Activated naive CD4-positive, alpha-beta T cell treated with anti-CD3 and anti-CD28 coated beads, Interleukin-2, amount 50 U/mL, for 72 hours (primary cell): ENCODE measurements around the gene CENPS. TPM values are rescaled to one million over a fixed set of nuclear protein-coding genes. Genes with fewer than 3 reads are reported as not detected.
"Not testable (repeated sequence)": the region's sequence is repeated elsewhere in the genome, so short reads cannot be mapped to it uniquely, and the experiment has no call there.

Experiments
- ATAC-seq, 2 donors: fragments of 150-1000 bp; cut with Tn5 transposase; 2 replicates each; pipeline ENCODE4 v1.10.0; 2021; ENCODE audit warnings: mild to moderate bottlenecking in 2 of 2, moderate library complexity in 2 of 2
- DNase-seq, 2 donors: peaks; one replicate each; pipeline ENCODE4 v3.0.0; 2021 to 2022; ENCODE audit warnings: low spot score in 2 of 2
- H3K27ac Mint-ChIP-seq, 2 donors: one replicate each; pipeline ENCODE4 v1.8.0; 2022; ENCODE audit warnings: mild to moderate bottlenecking in 2 of 2, mixed read lengths in 2 of 2
- H3K36me3 Mint-ChIP-seq, 2 donors: one replicate each; pipeline ENCODE4 v1.8.0; 2022; ENCODE audit warnings: mixed read lengths in 2 of 2
- H3K9me3 Mint-ChIP-seq, 2 donors: one replicate each; pipeline ENCODE4 v1.8.0; 2022; ENCODE audit warnings: mixed read lengths in 2 of 2
- total RNA-seq, 2 donors: library from RNA; stranded (reverse); gene quantifications; one replicate each; pipeline ENCODE4 v1.2.3, GENCODE V29; 2022

The CENPS gene
- total RNA-seq, 2 donors from 2014 or later: 8.6 to 16.7 TPM

GRCh38 chr1:10402729-10403274, 27.4 kb upstream of the CENPS start:
- Mint-ChIP-seq H3K9me3 (no peaks in the 10 kb centered on the region), H3K36me3 (peaks cover 22% of the 10 kb centered on the region in 2 donors), H3K27ac (no peak overlapping the region)
- ATAC-seq: no peak
- DNase-seq: no peak

GRCh38 chr1:10407201-10407600, 23.0 kb upstream of the CENPS start:
- no peak for DNase-seq
- no peak overlapping the region for H3K27ac Mint-ChIP-seq
- no peaks in the 10 kb centered on the region for H3K9me3 Mint-ChIP-seq
- no peak for ATAC-seq
- peaks cover 15 to 20% of the 10 kb centered on the region in 2 donors for H3K36me3 Mint-ChIP-seq

GRCh38 chr1:10415211-10415930, 14.9 kb upstream of the CENPS start:
- Mint-ChIP-seq H3K36me3 (peaks cover 16 to 19% of the 10 kb centered on the region in 2 donors), H3K27ac (peak overlapping the region; percentile 70 to 78), H3K9me3 (no peaks in the 10 kb centered on the region)
- peak; percentile 53 to 67 for ATAC-seq
- no peak for DNase-seq

GRCh38 chr1:10415967-10416366, 14.3 kb upstream of the CENPS start:
- H3K27ac Mint-ChIP-seq: peak overlapping the region in 1 of 2 donors; percentile 75
- not testable (repeated sequence) for ATAC-seq, DNase-seq, H3K9me3 Mint-ChIP-seq
- peaks cover 16 to 19% of the 10 kb centered on the region in 2 donors for H3K36me3 Mint-ChIP-seq

- not testable (repeated sequence) for ATAC-seq, H3K27ac Mint-ChIP-seq, H3K36me3 Mint-ChIP-seq, DNase-seq, H3K9me3 Mint-ChIP-seq
Measured at GRCh38 chr1:10418741-10419140, 11.5 kb upstream of the CENPS start.

GRCh38 chr1:10419351-10419750, 10.9 kb upstream of the CENPS start:
- Mint-ChIP-seq H3K36me3 (peaks cover 8% of the 10 kb centered on the region in 2 donors), H3K9me3 (no peaks in the 10 kb centered on the region), H3K27ac (no peak overlapping the region)
- no peak for ATAC-seq
- DNase-seq: no peak

GRCh38 chr1:10421637-10422036, 8.6 kb upstream of the CENPS start:
- Mint-ChIP-seq H3K9me3 (no peaks in the 10 kb centered on the region), H3K36me3 (peaks cover 8% of the 10 kb centered on the region in 2 donors), H3K27ac (peak overlapping the region in 1 of 2 donors; percentile 54)
- DNase-seq (no peak), ATAC-seq (no peak)

- H3K36me3 Mint-ChIP-seq: peaks cover 8% of the 10 kb centered on the region in 2 donors
- DNase-seq (no peak), ATAC-seq (no peak)
- H3K9me3 Mint-ChIP-seq: no peaks in the 10 kb centered on the region
- peak overlapping the region; percentile 52 to 67 for H3K27ac Mint-ChIP-seq
Measured at GRCh38 chr1:10424034-10424433, 6.2 kb upstream of the CENPS start.

- peaks cover 3 to 4% of the 10 kb centered on the region in 2 donors for H3K36me3 Mint-ChIP-seq
- no peak for DNase-seq
- no peak overlapping the region for H3K27ac Mint-ChIP-seq
- no peak for ATAC-seq
- no peaks in the 10 kb centered on the region for H3K9me3 Mint-ChIP-seq
Measured at GRCh38 chr1:10424651-10425050, 5.6 kb upstream of the CENPS start.

- H3K36me3 Mint-ChIP-seq, H3K9me3 Mint-ChIP-seq, DNase-seq, H3K27ac Mint-ChIP-seq, ATAC-seq: not testable (repeated sequence)
Measured at GRCh38 chr1:10425826-10426534, 4.3 kb upstream of the CENPS start.

GRCh38 chr1:10426535-10426848, 3.7 kb upstream of the CENPS start:
- not testable (repeated sequence) for H3K27ac Mint-ChIP-seq, H3K36me3 Mint-ChIP-seq, DNase-seq

GRCh38 chr1:10428984-10429383, 1.2 kb upstream of the CENPS start:
- H3K9me3 Mint-ChIP-seq: no peaks in the 10 kb centered on the region
- H3K27ac Mint-ChIP-seq: peak overlapping the region in 1 of 2 donors; percentile 66
- H3K36me3 Mint-ChIP-seq: no peaks in the 10 kb centered on the region
- DNase-seq (no peak), ATAC-seq (no peak)

More at GRCh38 chr1:10426535-10426848, 3.7 kb upstream of the CENPS start:
- H3K9me3 Mint-ChIP-seq, ATAC-seq: not testable (repeated sequence)

- Mint-ChIP-seq H3K9me3 (no peaks in the 10 kb centered on the region), H3K36me3 (no peaks in the 10 kb centered on the region), H3K27ac (peak overlapping the region; percentile 73 to 86)
- ATAC-seq: peak; percentile 11 to 14
- peak in 1 of 2 donors; percentile 30 for DNase-seq
Measured at GRCh38 chr1:10429868-10430215, 391 bp upstream of the CENPS start.

- H3K9me3 Mint-ChIP-seq: no peaks in the 10 kb centered on the region
- H3K36me3 Mint-ChIP-seq: no peaks in the 10 kb centered on the region
- DNase-seq (no peak), ATAC-seq (peak in 1 of 2 donors; percentile 3)
- peak overlapping the region; percentile 86 to 93 for H3K27ac Mint-ChIP-seq
Measured at GRCh38 chr1:10431070-10431730, 967 bp downstream of the CENPS start.

GRCh38 chr1:10432910-10433700, 2.9 kb downstream of the CENPS start:
- no peak for DNase-seq
- Mint-ChIP-seq H3K9me3 (no peaks in the 10 kb centered on the region), H3K27ac (no peak overlapping the region), H3K36me3 (no peaks in the 10 kb centered on the region)
- ATAC-seq: no peak

- no peak for ATAC-seq
- H3K27ac Mint-ChIP-seq: no peak overlapping the region
- DNase-seq: no peak
- no peaks in the 10 kb centered on the region for H3K9me3 Mint-ChIP-seq
- no peaks in the 10 kb centered on the region for H3K36me3 Mint-ChIP-seq
Measured at GRCh38 chr1:10433790-10434189, 3.6 kb downstream of the CENPS start.
